AG20443 (cell line): Measurements from ENCODE around the gene PRR7.

Experiments used
- DNase-seq: peaks from one replicate; pipeline ENCODE4 v3.0.0; 2012; ENCODE audit warnings: low spot score, mixed read lengths

Gene PRR7

GRCh38 chr5:177435847-177436536 is 10.6 kb upstream of the PRR7 start:
- DNase-seq, result no peak

DNA sequence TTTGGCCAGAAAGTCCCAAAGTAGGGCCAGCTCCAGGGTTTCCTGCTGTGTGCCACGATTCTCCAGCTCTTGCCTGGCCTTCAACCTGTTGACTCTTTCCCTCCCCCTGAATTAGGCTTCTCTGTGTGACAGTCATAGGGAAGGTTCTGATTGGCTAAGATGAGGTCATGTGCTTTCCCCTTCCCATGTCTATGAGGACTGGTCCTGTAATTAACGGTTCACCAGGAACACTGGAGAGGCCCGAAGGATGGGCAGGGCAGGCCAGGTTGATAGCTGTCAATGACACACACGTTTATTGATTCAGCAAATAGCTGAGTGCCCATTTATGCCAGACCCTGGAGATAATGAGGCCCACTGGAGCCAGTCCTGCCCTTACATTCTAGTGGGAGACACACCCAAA is 9.0 kb upstream of the PRR7 start:
- no peak for DNase-seq

GRCh38 chr5:177438468-177438867 is 8.1 kb upstream of the PRR7 start:
- no peak for DNase-seq

- DNase-seq, result no peak
Observed at GRCh38 chr5:177439518-177440053, 7.0 kb upstream of the PRR7 start.

DNA sequence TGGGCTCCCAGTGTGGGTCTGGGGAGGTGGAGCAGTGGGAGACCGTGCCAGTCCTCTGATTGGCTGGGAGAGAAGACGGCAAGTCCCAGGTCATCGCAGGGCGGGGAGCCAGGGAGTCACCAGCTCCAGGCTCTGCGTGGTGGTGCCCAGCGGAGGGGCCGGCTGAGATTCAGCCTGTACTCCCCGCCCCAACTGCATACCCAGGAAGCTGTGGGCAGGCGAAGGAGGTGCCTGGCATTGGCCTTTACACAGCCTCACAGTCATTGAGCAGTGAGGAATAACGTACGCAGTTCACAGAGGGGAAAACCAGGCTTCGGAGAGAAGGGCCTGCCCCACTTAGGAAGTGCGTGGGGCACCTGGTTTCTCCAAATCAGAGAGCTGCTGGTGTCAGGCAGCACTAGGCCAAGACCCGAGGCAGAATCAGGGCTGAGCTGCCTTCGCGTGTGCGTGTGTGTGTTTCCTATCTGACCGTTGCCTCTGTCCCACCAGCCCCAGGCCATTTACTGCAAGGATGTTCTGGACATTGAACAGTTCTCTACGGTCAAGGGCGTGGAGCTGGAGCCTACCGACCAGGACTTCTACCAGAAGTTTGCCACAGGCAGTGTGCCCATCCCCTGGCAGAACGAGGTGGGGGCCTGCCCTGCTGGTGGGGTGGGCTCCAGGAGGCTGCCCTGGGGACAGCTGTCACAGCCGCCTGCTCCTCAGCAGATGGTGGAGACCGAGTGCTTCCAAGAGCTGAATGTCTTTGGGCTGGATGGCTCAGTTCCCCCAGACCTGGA is 6.2 kb upstream of the PRR7 start:
- no peak for DNase-seq

DNA sequence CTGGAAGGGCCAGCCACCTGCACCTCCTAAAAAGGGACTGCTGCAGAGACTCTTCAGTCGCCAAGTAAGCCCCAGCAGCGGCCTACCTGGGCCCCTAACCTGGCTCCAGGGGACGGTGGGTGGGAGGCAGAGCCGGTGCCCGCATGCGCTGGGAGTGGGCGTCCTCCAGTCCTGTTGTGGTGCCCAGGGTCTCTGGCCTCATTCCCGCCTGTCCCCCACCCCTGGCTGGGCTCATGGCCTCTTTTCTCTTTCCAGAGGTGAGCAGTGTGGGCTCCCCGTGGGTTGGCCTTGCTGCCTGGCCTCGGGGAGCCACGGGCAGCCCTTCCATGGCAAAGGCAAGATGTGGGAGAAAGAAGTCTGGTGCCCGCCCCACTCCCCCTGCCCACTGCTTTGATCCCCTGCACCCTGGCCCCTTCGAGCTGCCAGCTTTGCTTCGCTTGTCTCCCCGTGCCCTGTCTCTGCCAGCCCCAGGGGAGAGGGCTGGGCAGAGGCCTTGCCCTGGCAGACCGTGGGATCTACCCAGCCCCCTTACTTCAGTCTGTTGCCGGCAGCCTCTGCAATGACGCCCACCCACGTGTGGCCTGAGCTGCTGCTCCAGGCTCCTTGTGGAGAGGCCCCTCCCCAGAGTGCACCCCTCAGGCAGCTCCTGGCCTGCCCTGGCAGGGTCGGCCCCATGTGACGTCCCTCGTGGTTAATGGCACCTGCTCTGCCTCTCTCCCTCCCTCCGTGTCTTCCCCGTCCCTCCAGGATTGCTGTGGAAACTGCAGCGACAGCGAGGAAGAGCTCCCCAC is 5.4 kb upstream of the PRR7 start:
- DNase-seq, result no peak

DNA sequence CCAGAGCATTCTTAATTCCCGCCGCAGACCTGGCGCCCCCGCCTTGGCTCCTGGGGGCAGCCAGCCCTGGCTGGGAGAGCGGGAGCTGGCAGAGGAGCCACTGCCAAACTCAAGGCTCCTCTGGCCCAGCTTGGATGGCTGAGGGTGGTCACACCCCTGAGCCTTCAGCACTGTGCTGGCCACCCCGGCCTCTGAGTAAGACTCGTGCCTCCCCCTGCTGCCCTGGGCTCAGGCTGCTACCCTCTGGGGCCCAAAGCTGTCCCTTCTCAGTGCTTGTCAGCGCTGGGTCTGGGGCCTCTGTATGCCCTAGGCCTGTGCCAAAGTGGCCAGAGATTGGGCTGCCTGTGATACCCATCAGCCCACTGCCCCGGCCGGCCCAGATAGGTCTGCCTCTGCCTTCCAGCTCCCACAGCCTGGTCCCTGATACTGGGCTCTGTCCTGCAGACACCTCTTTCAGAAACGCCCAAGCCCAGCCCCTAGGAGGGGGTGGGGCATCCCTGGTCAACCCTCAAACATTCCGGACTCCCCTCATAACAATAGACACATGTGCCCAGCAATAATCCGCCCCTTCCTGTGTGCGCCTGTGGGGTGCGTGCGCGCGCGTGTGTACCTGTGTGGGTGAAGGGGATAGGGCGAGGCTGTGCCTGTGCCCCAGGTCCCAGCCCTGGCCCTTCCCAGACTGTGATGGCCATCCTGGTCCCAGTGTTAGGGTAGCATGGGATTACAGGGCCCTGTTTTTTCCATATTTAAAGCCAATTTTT is 4.4 kb upstream of the PRR7 start:
- DNase-seq, result no peak

- DNase-seq, result no peak
Observed at GRCh38 chr5:177443144-177443983, 3.2 kb upstream of the PRR7 start.

DNA sequence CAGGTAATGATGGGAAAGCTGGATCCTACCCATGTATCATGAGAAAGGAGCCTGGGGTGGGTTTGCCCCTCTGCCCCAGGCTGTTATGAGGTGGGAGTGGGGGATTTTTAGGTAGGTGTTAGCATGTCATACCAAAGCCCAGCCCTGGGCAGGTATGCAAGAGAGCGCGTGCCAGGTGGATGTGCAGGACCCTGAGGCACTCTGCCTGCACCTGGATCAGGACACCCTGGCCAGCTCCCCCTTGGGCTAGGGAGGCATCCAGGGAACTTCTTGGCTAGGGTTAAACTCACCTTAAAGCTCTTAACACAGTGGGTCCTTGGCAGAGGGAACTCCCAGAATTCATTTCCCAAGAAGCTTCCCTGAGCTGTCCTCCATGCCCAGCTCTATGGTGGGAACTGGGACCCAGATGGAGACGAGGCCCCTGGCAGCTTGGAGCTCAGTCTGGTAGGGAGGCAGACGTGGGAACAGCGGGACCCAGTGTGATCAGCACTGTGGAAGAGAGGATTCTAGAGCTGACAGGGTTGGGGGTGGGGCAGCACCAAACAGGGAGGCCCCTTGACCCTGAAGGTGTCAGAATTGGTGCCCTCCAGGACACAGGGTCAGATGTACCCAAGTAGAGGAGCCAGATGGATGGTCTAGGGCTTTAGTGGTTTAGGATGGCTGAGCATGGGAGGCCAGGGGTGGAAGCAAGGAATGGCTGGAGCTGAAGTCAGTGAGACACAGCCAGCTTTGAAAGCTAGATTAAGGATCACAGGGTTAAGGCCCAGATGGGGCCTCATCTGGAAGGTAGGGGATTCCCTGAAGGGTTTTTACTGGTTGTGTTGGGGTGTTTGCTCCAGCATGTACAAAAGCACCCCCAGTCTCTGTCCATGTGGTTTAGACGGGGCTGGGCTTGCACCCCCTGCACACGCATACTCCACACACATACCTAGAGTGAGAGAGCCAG is 2.2 kb upstream of the PRR7 start:
- no peak for DNase-seq

- DNase-seq, result no peak
Observed at GRCh38 chr5:177445052-177445916, 1.3 kb upstream of the PRR7 start.

GRCh38 chr5:177445917-177446199 is 756 bp upstream of the PRR7 start:
- DNase-seq, result no peak

GRCh38 chr5:177447066-177447610 is 524 bp downstream of the PRR7 start:
- DNase-seq, result peak; percentile 68

- peak; percentile 60 for DNase-seq
Observed at GRCh38 chr5:177447611-177448243, 1.1 kb downstream of the PRR7 start.

GRCh38 chr5:177448244-177448950 is 1.8 kb downstream of the PRR7 start:
- DNase-seq, result no peak

GRCh38 chr5:177449140-177450061 is 2.8 kb downstream of the PRR7 start:
- DNase-seq, result no peak

DNA sequence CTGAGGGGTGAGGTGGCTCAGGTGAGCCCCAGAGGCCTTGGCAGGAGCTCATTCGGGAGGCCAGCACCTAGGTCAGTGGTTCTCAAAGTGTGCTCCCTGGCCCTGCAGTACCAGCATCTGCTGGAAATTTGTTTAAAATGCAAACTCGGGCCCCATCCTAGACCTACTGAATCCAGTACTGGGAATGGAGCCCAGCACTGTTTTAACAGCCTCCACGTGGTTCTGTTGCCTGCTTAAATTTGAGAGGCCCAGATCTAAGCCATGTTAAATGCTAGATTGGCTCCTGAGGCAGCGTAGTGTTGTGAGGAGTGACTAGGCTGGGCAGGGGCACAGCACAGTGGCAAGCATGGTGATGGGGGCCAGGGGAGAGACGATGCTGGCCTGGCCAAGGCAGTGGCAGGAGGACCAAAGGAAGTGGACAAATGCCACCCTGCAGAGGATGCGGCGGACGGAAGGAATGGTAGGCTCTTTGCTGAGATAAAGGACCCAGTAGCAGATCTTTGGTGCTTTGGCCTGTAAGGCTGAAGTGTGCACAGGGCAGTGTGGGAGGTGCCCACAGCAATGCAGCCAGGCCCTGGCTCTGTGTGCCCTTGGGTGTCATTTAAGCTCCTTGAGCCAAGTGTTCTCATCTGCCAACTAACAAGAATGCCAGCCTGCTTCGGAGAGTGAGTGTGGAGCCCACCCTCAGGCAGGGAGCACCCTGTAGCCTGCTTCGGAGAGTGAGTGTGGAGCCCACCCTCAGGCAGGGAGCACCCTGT is 4.2 kb downstream of the PRR7 start:
- DNase-seq, result no peak
